Karpas-422 (cell line): Measurements from ENCODE around the gene AFAP1. TPM values are rescaled to one million over a fixed set of nuclear protein-coding genes. Genes with fewer than 3 reads are reported as not detected.

Experiments
- DNase-seq: peaks from one replicate; pipeline ENCODE4 v3.0.0-alpha.2; 2015
- H2AFZ ChIP-seq: fragments of 200-600 bp; sonication (generic); 2 replicates; pipeline ENCODE4 v1.6.1; 2014; ENCODE audit warnings: antibody characterized with exemption, low read length, mixed read lengths
- H3K27ac ChIP-seq: fragments of 200-600 bp; sonication (generic); 2 replicates; pipeline ENCODE4 v1.5.1; 2014; ENCODE audit warnings: mild to moderate bottlenecking, low read length, moderate library complexity
- H3K27me3 ChIP-seq: fragments of 200-600 bp; sonication (generic); 2 replicates; pipeline ENCODE4 v1.6.1; 2014; ENCODE audit warnings: low read length, mixed read lengths
- H3K36me3 ChIP-seq: fragments of 200-600 bp; sonication (generic); 2 replicates; pipeline ENCODE4 v1.6.1; 2014; ENCODE audit warnings: low read length, mixed read lengths; ENCODE audit not compliant: insufficient read depth
- H3K4me1 ChIP-seq: fragments of 200-600 bp; sonication (generic); 2 replicates; pipeline ENCODE4 v1.6.1; 2014; ENCODE audit warnings: mild to moderate bottlenecking, low read length, mixed read lengths
- H3K4me2 ChIP-seq: fragments of 200-600 bp; sonication (generic); 2 replicates; pipeline ENCODE4 v1.6.1; 2014; ENCODE audit warnings: low read length, low read depth, mild to moderate bottlenecking; ENCODE audit not compliant: poor library complexity, severe bottlenecking
- H3K4me3 ChIP-seq: fragments of 200-600 bp; sonication (generic); 2 replicates; pipeline ENCODE4 v1.5.1; 2014; ENCODE audit warnings: mild to moderate bottlenecking, antibody characterized with exemption, low read length, mixed read lengths
- H3K79me2 ChIP-seq: fragments of 200-600 bp; sonication (generic); 2 replicates; pipeline ENCODE4 v1.6.1; 2014; ENCODE audit warnings: mild to moderate bottlenecking, low read length, mixed read lengths
- H3K9ac ChIP-seq: fragments of 200-600 bp; sonication (generic); 2 replicates; pipeline ENCODE4 v1.6.0; 2014; ENCODE audit warnings: low read length
- H3K9me2 ChIP-seq: fragments of 200-600 bp; sonication (generic), shearing (Covaris generic); replicated peaks from 2 replicates; pipeline ENCODE4 v1.6.0; 2014; ENCODE audit warnings: mild to moderate bottlenecking, low read length, moderate library complexity; ENCODE audit not compliant: insufficient read depth
- H3K9me3 ChIP-seq: fragments of 300-700, 200-600 bp; sonication (generic); 2 replicates; pipeline ENCODE4 v1.6.1; 2014; ENCODE audit warnings: low read length, mixed read lengths
- H4K20me1 ChIP-seq: fragments of 200-600 bp; sonication (generic); 2 replicates; pipeline ENCODE4 v1.6.1; 2014; ENCODE audit warnings: mild to moderate bottlenecking, antibody characterized with exemption, low read length, low read depth; ENCODE audit not compliant: insufficient read depth
- total RNA-seq: library from RNA; depleted of rRNA; stranded (reverse); fragments of >200 nt; shearing (Covaris generic); gene quantifications from 2 replicates; pipeline ENCODE4 v1.2.3, GENCODE V29; 2014; ENCODE audit warnings: low replicate concordance

The AFAP1 gene
- total RNA-seq, 1 experiment from 2014 or later = not detected

- DNase-seq = no peak
- Histone ChIP-seq H3K9me3 (no peaks in the 10 kb centered on the region), H3K79me2 (no peaks in the 10 kb centered on the region)
These were observed 37.5 kb downstream of the AFAP1 start for GRCh38 chr4:7902101-7902553.

GRCh38 chr4:7901311-7901885 is 38.3 kb downstream of the AFAP1 start:
- Histone ChIP-seq H4K20me1 (no peaks in the 10 kb centered on the region), H3K4me3 (no peak overlapping the region), H3K36me3 (no peaks in the 10 kb centered on the region), H3K9ac (no peak overlapping the region), H3K27ac (no peak overlapping the region), H3K9me2 (no peaks in the 10 kb centered on the region), H3K4me2 (no peak overlapping the region), H3K79me2 (no peaks in the 10 kb centered on the region), H3K27me3 (no peaks in the 10 kb centered on the region), H3K9me3 (no peaks in the 10 kb centered on the region), H2AFZ (no peak overlapping the region), H3K4me1 (no peaks in the 10 kb centered on the region)
- DNase-seq = no peak

More at GRCh38 chr4:7902101-7902553, 37.5 kb downstream of the AFAP1 start:
- no peaks in the 10 kb centered on the region for H3K4me1 ChIP-seq
- H3K9me2 ChIP-seq = no peaks in the 10 kb centered on the region
- no peaks in the 10 kb centered on the region for H3K27me3 ChIP-seq
- H3K27ac ChIP-seq = no peak overlapping the region
- no peak overlapping the region for H2AFZ ChIP-seq
- no peaks in the 10 kb centered on the region for H3K36me3 ChIP-seq
- no peak overlapping the region for H3K4me2 ChIP-seq
- H4K20me1 ChIP-seq = no peaks in the 10 kb centered on the region
- no peak overlapping the region for H3K9ac ChIP-seq
- no peak overlapping the region for H3K4me3 ChIP-seq

GRCh38 chr4:7900334-7900909 is 39.2 kb downstream of the AFAP1 start:
- no peaks in the 10 kb centered on the region for H3K27me3 ChIP-seq
- H2AFZ ChIP-seq = no peak overlapping the region
- H3K4me3 ChIP-seq = no peak overlapping the region
- H3K4me1 ChIP-seq = no peaks in the 10 kb centered on the region
- H3K36me3 ChIP-seq = no peaks in the 10 kb centered on the region
- no peaks in the 10 kb centered on the region for H3K9me2 ChIP-seq
- H3K9ac ChIP-seq = no peak overlapping the region
- H3K79me2 ChIP-seq = no peaks in the 10 kb centered on the region
- DNase-seq = no peak
- no peaks in the 10 kb centered on the region for H3K9me3 ChIP-seq
- H4K20me1 ChIP-seq = no peaks in the 10 kb centered on the region
- H3K27ac ChIP-seq = no peak overlapping the region
- H3K4me2 ChIP-seq = no peak overlapping the region

GRCh38 chr4:7899184-7899869 is 40.3 kb downstream of the AFAP1 start:
- Histone ChIP-seq H3K27ac (no peak overlapping the region), H3K9me3 (no peaks in the 10 kb centered on the region), H3K36me3 (no peaks in the 10 kb centered on the region), H2AFZ (no peak overlapping the region), H3K79me2 (no peaks in the 10 kb centered on the region), H4K20me1 (no peaks in the 10 kb centered on the region), H3K4me2 (no peak overlapping the region), H3K27me3 (no peaks in the 10 kb centered on the region), H3K9ac (no peak overlapping the region), H3K4me1 (no peaks in the 10 kb centered on the region), H3K9me2 (no peaks in the 10 kb centered on the region), H3K4me3 (no peak overlapping the region)
- no peak for DNase-seq

- Histone ChIP-seq H3K4me2 (no peak overlapping the region), H3K79me2 (no peaks in the 10 kb centered on the region), H3K27ac (no peak overlapping the region), H3K9me3 (no peaks in the 10 kb centered on the region), H3K4me1 (no peaks in the 10 kb centered on the region), H3K36me3 (no peaks in the 10 kb centered on the region), H3K9ac (no peak overlapping the region), H2AFZ (no peak overlapping the region), H4K20me1 (no peaks in the 10 kb centered on the region), H3K27me3 (no peaks in the 10 kb centered on the region), H3K4me3 (no peak overlapping the region), H3K9me2 (no peaks in the 10 kb centered on the region)
- no peak for DNase-seq
These were observed 41.3 kb downstream of the AFAP1 start for GRCh38 chr4:7898385-7898784.

GRCh38 chr4:7897811-7898210 is 41.9 kb downstream of the AFAP1 start:
- H3K9me2 ChIP-seq = no peaks in the 10 kb centered on the region
- DNase-seq = no peak
- H3K4me2 ChIP-seq = no peak overlapping the region
- H3K27me3 ChIP-seq = no peaks in the 10 kb centered on the region
- no peak overlapping the region for H3K9ac ChIP-seq
- H3K27ac ChIP-seq = no peak overlapping the region
- no peaks in the 10 kb centered on the region for H4K20me1 ChIP-seq
- no peaks in the 10 kb centered on the region for H3K36me3 ChIP-seq
- H2AFZ ChIP-seq = no peak overlapping the region
- H3K4me1 ChIP-seq = no peaks in the 10 kb centered on the region
- H3K9me3 ChIP-seq = no peaks in the 10 kb centered on the region
- H3K4me3 ChIP-seq = no peak overlapping the region
- H3K79me2 ChIP-seq = no peaks in the 10 kb centered on the region

GRCh38 chr4:7894677-7895181 is 44.9 kb downstream of the AFAP1 start:
- H2AFZ ChIP-seq = no peak overlapping the region
- no peak overlapping the region for H3K4me2 ChIP-seq
- H3K9me3 ChIP-seq = no peaks in the 10 kb centered on the region
- no peaks in the 10 kb centered on the region for H3K36me3 ChIP-seq
- H3K4me1 ChIP-seq = no peaks in the 10 kb centered on the region
- no peaks in the 10 kb centered on the region for H4K20me1 ChIP-seq
- no peaks in the 10 kb centered on the region for H3K9me2 ChIP-seq
- H3K27ac ChIP-seq = no peak overlapping the region
- H3K4me3 ChIP-seq = no peak overlapping the region
- no peak overlapping the region for H3K9ac ChIP-seq
- no peak for DNase-seq
- H3K27me3 ChIP-seq = no peaks in the 10 kb centered on the region
- H3K79me2 ChIP-seq = no peaks in the 10 kb centered on the region

GRCh38 chr4:7894098-7894676 is 45.5 kb downstream of the AFAP1 start:
- Histone ChIP-seq H3K79me2 (no peaks in the 10 kb centered on the region), H3K4me1 (no peaks in the 10 kb centered on the region)
- no peak for DNase-seq

More at GRCh38 chr4:7894098-7894676, 45.5 kb downstream of the AFAP1 start:
- H3K36me3 ChIP-seq = no peaks in the 10 kb centered on the region
- no peak overlapping the region for H2AFZ ChIP-seq
- H3K9ac ChIP-seq = no peak overlapping the region
- H4K20me1 ChIP-seq = no peaks in the 10 kb centered on the region
- H3K4me2 ChIP-seq = no peak overlapping the region
- H3K27ac ChIP-seq = no peak overlapping the region
- no peak overlapping the region for H3K4me3 ChIP-seq
- H3K9me2 ChIP-seq = no peaks in the 10 kb centered on the region
- H3K9me3 ChIP-seq = no peaks in the 10 kb centered on the region
- H3K27me3 ChIP-seq = no peaks in the 10 kb centered on the region
